GM21390 (cell line): ENCODE measurements around the gene PA2G4.
A peak's percentile ranks its signal among the peaks of the same experiment; 100 is the strongest.
"Not testable (repeated sequence)": the region's sequence is repeated elsewhere in the genome, so short reads cannot be mapped to it uniquely, and the experiment has no call there.

ENCODE experiments used
- ATAC-seq: cut with Tn5 transposase; IDR thresholded peaks from one replicate; pipeline ENCODE4 v1.9.1; 2021; ENCODE audit not compliant: unreplicated experiment

PA2G4 gene

DNA sequence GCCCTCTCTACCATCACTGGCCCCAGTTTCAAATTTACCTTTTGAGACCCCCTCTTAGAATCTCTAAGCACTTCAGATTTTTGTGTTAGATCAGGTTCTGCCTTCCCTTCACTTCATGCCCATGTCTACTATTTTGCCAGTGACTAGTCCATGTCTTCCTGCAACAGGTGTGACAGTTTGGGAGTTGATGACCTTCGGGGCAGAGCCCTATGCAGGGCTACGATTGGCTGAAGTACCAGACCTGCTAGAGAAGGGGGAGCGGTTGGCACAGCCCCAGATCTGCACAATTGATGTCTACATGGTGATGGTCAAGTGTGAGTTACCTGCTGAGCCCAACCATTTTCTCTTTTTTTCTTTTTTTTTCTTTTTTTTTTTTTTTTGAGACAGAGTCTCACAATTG is 5.8 kb upstream of the PA2G4 start:
- no peak for ATAC-seq

DNA sequence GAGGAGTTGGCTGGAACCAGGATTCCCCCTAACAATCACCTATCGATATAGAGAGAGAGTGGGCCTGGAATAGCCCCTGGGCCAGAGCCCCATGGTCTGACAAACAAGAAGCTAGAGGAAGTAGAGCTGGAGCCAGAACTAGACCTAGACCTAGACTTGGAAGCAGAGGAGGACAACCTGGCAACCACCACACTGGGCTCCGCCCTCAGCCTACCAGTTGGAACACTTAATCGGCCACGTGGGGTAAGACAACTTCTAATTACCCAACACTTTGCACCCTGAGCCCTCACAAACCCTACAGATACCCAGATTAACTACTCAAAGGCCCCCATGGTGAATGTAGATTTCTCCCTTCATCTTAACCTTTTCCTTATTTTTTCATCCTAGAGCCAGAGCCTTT is 4.6 kb upstream of the PA2G4 start:
- ATAC-seq: no peak

DNA sequence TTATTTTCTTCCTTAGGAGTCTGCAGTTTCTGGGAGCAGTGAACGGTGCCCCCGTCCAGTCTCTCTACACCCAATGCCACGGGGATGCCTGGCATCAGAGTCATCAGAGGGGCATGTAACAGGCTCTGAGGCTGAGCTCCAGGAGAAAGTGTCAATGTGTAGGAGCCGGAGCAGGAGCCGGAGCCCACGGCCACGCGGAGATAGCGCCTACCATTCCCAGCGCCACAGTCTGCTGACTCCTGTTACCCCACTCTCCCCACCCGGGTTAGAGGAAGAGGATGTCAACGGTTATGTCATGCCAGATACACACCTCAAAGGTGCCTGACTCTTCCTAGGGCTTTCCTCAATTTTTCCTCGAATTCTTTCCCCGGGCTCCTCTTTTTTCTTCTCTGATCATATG is 3.3 kb upstream of the PA2G4 start:
- no peak for ATAC-seq

DNA sequence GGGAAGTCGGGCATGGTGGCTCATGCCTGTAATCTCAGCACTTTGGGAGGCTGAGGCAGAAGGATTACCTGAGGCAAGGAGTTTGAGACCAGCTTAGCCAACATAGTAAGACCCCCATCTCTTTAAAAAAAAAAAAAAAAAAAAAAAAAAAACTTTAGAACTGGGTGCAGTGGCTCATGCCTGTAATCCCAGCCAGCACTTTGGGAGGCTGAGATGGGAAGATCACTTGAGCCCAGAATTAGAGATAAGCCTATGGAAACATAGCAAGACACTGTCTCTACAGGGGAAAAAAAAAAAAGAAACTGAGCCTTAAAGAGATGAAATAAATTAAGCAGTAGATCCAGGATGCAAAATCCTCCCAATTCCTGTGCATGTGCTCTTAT is 1.7 kb upstream of the PA2G4 start:
- ATAC-seq: no peak

DNA sequence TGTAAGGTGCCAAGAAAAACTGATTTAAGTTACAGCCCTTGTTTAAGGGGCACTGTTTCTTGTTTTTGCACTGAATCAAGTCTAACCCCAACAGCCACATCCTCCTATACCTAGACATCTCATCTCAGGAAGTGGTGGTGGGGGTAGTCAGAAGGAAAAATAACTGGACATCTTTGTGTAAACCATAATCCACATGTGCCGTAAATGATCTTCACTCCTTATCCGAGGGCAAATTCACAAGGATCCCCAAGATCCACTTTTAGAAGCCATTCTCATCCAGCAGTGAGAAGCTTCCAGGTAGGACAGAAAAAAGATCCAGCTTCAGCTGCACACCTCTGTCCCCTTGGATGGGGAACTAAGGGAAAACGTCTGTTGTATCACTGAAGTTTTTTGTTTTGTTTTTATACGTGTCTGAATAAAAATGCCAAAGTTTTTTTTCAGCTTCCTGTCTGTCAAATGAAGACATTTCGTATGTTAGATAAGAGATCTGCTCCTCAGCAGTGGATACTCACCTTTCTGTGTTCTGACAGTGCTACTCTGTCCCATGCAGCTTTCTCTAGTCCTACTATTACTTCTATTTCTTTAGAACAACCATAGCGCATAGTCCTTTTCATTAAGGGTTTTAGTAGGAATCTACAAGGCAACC is 1.2 kb upstream of the PA2G4 start:
- ATAC-seq: no peak

DNA sequence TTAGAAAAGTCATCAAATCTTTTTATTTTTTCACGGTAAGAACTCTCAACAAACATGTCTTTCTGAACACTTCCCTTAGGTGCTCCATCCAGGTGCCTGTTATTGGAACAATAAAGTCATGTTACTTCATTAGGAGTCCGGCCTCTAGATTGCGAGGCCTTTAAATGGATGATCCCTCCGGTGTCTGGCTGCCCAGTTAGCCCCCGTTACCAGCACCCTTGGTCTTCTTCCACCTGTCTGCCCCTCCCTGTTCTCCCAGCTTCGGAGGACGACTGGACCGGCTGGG is 593 bp upstream of the PA2G4 start:
- peak; percentile 2 for ATAC-seq

DNA sequence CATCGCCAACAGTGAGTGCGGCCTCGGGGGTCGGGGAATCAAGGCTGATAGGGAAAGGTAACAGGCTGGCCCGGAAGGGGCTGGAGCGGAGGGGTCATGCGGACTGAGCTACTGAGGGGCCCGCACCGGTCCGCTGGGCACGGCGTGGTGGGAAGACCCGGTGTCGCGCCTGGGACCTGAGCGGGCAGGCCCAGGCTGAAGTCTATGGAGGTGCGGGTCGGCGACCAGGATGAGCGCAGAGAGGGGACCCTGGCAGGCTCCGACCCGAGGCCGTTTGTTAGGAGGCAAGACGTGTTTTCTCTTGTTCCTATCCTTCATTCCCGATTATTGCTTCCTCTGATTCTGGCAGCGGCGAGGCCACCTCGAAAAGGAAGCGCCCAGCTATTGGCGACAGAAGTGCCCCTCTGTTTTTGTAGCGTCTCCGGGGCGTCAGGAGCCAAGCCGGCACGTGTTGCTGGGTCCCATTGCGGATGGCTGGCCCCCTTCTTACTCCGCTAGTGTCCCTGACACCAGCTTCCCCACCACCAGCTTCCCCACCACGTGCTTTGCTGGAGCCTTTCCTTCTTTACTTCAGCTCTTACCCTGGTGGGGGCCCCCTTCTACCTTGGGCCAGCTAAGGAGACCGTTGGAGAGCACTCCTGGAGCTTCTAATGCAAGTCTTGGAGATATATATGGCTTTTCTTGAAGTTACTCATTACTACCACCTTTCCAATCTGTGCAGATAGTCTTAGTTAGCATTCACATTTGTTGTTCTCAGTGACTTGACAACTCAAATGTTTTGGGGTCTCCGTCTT is 653 bp downstream of the PA2G4 start:
- peak; percentile 2 for ATAC-seq

DNA sequence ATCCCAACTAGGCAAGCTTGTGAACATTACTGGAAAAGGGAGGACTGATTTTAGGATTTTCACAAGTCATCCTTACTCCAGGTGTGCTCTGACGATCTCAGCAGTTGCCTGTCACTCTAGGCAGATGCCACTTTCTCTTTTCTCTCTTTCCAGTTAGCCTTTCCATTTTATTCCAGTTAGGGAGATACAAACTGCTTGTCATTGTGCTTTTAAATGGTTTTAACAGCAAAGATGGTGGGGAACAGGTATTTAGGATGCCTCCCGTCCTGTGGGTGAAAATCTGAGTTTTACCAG is 1.2 kb downstream of the PA2G4 start:
- no peak for ATAC-seq

DNA sequence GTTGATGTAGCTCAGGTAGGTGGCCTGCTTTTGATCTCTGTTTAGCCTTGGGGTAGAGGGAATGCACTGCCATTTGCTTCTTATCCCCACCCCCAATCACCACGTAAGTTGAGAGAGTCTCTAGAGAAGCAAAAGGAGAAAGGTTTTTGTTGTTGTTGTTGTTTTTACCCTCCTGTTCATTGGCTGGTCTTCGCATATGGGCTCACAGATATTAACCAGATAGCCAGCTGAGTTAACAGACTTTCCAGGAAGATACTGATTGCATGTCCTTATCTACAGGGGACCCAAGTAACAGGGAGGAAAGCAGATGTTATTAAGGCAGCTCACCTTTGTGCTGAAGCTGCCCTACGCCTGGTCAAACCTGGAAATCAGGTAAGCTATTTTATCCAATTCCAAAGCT is 2.9 kb downstream of the PA2G4 start:
- ATAC-seq: no peak

DNA sequence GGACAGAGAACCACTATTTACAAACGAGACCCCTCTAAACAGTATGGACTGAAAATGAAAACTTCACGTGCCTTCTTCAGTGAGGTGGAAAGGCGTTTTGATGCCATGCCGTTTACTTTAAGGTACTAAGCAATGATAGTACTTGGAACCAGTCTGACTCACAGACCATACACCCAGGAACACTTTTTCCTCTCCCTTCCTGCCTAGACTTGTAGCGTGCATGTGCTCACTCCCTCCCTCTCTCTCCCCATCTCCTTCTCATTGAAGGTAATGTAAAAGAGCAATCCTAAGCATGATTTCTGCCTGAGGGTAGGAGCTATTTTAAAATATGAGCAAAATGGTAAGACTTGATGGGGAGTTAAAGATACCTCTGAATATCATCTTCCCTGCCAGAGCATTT is 6.2 kb downstream of the PA2G4 start:
- no peak for ATAC-seq

DNA sequence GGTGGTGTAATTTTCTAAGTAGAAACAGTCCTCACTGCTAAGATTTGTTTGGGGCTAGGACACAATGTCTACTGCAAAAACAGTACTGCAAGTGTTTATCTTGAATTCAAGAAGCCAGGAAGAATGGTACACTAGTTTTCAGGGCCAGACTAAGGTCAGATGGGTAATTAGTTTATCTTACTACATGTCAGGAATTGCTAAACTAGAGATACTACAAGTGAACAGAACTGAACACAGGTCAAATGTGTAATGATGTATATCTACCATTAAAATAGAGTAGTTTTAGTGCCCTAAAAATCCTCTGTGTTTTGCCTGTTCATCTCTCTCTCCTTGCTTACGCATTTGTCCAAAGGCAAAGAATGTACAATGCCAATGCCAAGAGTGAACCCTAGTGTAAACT is 9.7 kb downstream of the PA2G4 start:
- ATAC-seq: no peak

DNA sequence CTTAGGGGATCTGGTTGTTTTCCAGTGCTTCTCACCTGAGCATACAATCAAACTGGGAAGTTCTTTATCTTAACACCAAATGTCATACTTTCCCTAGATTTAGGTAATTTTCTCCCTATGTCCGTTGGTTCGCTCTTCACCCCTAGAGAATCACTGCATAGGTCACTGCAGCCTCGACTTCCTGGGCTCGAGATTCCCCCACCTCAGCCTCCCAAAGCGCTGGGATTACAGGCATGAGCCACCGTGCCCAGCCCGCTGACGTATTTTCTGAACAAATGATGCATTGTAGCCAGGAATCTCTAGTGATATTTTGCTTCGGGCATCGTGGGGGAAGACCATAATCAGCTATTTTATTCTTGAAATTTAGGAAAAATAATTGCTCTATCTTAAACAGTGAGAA is 11.0 kb downstream of the PA2G4 start:
- no peak for ATAC-seq

DNA sequence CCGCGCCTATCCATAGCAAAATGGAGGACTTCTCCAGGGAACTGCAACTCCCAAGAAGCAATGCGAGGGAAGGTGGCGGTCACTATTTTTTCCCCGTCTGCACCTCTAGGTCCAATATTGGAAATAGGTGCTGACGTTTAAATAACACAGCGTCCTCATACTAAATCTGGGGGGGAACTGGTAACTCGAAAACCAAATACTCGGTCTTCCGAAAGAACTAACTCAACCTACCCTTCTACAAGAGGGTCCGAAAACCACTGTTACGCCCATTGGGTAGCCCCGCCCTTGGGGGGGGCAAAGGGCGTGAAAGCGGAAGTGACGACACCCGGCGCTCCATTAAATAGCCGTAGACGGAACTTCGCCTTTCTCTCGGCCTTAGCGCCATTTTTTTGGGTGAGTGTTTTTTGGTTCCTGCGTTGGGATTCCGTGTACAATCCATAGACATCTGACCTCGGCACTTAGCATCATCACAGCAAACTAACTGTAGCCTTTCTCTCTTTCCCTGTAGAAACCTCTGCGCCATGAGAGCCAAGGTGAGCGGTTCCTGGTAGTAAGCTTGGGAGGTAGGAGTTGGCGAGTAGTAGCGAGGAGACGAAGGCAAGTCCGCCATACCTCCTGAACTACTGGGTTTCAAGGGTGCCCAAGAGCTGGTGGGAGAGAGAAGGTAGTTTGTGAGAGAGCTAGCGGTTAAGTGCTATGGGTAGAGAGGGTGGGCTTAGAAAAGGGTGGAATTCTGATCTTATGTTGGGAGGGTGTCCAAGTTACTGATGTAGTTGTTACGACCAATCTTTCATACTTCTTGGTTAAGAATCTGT is 12.1 kb downstream of the PA2G4 start, which contains the start of gene RPL41:
TSS of gene RPL41 (plus strand) at position 367 of the 815 bp plus-strand sequence.
- ATAC-seq: peak; percentile 41

DNA sequence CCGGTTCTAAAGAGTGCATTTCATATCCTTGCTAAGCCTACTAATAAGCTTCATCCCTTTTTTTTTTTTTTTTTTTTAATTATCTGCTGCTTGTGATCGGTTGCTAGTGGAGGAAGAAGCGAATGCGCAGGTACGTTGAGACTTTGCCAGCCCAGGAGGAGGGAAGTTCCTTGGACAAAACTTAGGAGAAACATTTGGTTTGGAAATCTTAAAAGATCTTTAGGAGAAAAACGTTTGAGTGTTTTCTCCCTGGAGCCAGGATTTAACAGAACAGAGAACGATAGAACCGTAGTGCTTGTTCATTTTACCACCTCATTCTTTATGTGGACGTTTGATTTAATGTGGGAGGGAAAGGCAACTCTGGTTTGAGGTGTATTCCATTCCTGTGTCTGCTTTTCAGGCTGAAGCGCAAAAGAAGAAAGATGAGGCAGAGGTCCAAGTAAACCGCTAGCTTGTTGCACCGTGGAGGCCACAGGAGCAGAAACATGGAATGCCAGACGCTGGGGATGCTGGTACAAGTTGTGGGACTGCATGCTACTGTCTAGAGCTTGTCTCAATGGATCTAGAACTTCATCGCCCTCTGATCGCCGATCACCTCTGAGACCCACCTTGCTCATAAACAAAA is 12.8 kb downstream of the PA2G4 start:
- not testable (repeated sequence) for ATAC-seq

DNA sequence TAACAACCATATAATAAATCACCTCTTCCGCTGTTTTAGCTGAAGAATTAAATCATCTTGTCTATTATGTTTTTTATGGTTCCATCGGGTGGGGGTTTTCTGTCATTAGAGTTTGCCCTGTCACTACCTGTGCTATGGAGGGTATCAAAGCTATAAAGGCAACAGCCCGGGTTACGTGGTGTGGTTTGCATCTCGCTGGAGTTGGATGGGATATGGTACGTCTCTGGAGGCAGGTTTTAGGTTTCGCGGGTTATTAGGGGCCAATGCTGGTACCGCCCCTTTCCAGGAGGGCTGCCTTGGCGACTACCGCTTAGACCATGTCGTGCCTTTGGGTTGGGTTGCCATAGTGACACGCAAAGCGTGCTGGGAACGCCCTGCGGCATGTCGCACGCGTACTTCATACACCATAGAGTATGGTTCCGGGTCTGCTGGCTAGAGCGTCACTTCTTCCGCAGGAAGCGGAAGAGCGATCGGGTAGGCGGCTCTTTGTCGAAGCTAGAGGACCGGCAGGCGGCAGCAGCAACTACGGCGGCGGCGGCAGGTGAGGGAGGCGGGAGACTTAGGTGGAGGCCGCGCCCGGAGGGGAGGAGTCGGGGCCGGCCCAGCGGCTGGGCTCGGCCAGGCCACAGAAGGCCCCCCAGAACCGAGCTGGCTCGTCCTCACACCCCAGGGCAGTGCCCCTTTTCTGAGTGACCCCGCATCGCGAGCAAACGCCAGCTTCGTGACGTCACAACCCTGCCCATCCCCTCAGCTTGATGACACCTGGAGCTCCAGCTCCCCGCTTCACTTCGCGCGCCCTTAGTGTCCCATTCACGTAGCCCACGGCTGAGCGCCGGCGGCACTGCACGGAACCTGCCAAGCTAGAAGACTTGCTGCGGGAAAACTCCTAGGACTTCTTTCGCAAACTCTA is 13.7 kb downstream of the PA2G4 start, which contains the start of gene ZC3H10:
TSS of gene ZC3H10 (plus strand) at position 489 of the 910 bp plus-strand sequence. CDS start 2,297 bp downstream, outside the sequence.
- peak; percentile 82 for ATAC-seq

DNA sequence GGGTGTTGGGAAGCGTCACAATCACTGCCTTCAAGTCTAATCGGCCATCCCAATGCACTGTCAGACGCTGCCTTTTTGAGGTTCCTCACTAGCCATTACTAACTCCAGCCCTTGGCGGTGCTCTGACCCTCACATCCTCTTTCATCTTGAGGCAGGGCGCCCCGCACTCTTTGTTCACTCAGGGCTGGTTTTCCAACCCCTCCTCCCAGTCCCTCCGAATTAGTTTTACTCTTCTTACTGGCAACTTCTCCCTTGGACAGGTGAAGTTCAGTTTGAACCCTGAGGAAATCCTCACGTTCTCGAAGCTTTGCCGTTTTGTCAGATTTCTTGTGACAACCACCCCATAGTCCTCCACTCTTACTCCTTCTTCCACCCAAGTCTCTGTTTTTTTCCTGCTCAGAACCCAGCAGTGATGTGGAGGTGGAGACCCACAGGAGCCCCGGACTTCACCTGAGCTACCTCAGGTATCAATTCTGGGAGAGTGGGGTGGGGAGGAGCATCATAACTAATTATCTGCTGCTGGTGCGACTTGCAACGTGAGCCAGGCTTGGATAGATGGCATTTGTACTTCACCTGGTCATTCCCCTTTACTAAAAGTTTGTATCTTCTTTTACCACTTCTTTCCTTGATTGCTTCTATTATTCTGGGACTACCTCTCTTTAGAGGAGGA is 14.5 kb downstream of the PA2G4 start:
- ATAC-seq: no peak

DNA sequence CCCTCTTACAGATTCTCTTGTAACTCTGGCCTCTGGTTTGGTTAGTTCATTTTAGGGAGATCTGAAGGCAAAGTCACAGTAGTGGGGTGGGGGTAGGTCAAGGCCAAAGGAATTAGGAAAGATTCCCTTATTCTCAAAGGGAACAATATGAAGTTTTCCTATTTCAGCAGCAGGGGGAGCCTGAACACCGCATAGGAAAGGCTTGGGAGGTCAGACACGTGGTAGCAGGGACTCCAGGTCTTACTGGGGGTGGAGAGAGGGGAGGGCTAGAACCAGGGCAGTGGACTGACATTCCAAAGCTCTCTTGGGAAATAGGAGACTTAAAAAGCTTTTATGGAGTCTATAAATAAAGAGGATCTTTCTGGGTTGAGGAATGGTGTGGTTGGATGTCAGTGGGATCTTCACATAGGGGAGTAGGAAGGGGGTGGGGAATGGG is 15.0 kb downstream of the PA2G4 start:
- no peak for ATAC-seq

DNA sequence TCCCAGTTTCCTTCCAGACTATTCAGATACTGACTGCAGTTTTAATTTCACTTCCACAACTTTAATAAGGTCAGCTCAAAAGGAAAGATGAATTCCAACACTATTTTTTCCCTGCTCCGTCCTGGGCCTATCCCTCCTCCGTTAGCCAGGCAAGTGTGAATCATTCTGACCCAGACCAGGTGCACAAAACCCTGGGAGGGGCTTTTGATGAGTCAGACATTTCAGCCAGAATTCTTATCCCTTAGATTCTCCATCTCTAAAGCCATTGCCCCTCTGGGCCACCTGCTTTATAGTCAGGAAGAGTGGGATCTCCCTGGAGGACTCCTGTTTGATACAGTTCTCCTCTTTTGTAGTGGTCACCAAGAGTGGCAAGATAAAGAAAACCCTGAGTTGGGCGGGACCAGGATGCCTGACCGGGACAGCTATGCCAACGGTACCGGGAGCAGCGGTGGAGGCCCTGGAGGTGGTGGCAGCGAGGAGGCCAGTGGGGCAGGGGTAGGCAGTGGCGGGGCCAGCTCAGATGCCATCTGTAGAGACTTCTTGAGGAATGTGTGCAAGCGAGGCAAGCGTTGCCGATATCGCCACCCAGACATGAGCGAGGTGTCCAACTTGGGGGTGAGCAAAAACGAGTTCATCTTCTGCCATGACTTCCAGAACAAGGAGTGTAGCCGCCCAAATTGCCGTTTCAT is 15.9 kb downstream of the PA2G4 start:
- no peak for ATAC-seq

DNA sequence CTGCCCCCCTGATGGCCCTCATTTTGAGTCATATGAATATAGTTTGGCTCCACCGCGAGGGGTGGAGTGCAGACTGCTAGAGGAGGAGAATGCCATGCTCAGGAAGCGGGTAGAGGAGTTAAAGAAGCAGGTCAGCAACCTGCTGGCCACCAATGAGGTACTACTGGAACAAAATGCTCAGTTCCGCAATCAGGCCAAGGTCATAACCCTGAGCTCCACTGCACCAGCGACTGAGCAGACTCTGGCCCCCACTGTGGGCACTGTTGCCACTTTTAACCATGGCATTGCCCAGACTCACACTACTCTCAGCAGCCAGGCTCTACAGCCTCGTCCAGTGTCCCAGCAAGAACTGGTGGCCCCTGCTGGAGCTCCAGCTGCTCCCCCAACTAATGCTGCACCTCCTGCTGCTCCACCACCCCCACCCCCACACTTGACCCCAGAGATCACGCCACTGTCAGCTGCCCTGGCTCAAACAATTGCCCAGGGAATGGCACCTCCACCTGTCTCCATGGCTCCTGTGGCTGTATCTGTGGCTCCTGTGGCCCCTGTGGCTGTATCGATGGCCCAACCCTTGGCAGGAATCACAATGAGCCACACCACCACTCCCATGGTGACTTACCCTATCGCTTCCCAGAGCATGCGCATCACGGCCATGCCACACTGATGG is 17.0 kb downstream of the PA2G4 start:
- ATAC-seq: no peak
